B cell (primary cell): ENCODE results near the gene C2CD4C. TPM values are rescaled to one million over a fixed set of nuclear protein-coding genes. Genes with fewer than 3 reads are reported as not detected.

Experiments
- ATAC-seq: fragments of 200-7000 bp; cut with Tn5 transposase; one replicate; pipeline ENCODE4 v1.10.0; 2021; ENCODE audit warnings: low read depth, mild to moderate bottlenecking, moderate number of reproducible peaks, moderate library complexity
- CTCF ChIA-PET: fragments of 350-600 bp; sonication (Branson Sonifier 250); formaldehyde crosslinking; loops from one replicate; lab custom pipeline; 2021; ENCODE audit warnings: antibody characterized with exemption, inconsistent platforms; lab: Charles Lee
- POLR2A ChIA-PET: fragments of 350-600 bp; sonication (Branson Sonifier 250); formaldehyde crosslinking; loops from one replicate; lab custom pipeline; 2021; ENCODE audit warnings: antibody characterized with exemption; lab: Charles Lee
- DNase-seq: peaks from one replicate; pipeline ENCODE4 v3.0.0; 2013
- H2AFZ ChIP-seq: 2 replicates; pipeline ENCODE4 v1.6.1; 2012; ENCODE audit warnings: mild to moderate bottlenecking, low read depth, low read length; ENCODE audit not compliant: insufficient read depth, poor library complexity, severe bottlenecking
- H3K27ac ChIP-seq, 2 donors: 1 replicate in 1 of 2; 2 replicates in 1 of 2; pipeline ENCODE4 v1.5.1; 2012 to 2013; ENCODE audit warnings: low read length in 2 of 2, mild to moderate bottlenecking in 2 of 2, moderate library complexity in 1 of 2
- H3K27me3 ChIP-seq, 4 experiments: fragments of 200-600 bp in 1 of 4; sonication (generic) in 1 of 4; replicated peaks in 1 of 4; 1 replicate in 2 of 4; 2 replicates in 2 of 4; pipeline versions ENCODE4 v1.6.1 to v1.7.0; 2013 to 2016; ENCODE audit warnings: low read length in 3 of 4, mild to moderate bottlenecking in 2 of 4, mixed read lengths in 1 of 4, moderate library complexity in 1 of 4; ENCODE audit not compliant: insufficient read depth in 4 of 4, control insufficient read depth in 3 of 4; ENCODE audit errors: control extremely low read depth in 1 of 4
- H3K36me3 ChIP-seq, 2 experiments: replicated peaks in 1 of 2; 1 replicate in 1 of 2; 2 replicates in 1 of 2; pipeline versions ENCODE4 v1.6.1 to v1.7.1; 2013; ENCODE audit warnings: low read length in 1 of 2; ENCODE audit not compliant: insufficient read depth in 2 of 2, control insufficient read depth in 1 of 2; ENCODE audit errors: control extremely low read depth in 1 of 2, extremely low read depth in 1 of 2
- H3K4me1 ChIP-seq, 2 donors: fragments of 200-600 bp in 1 of 2; sonication (generic) in 1 of 2; 1 replicate in 1 of 2; 2 replicates in 1 of 2; pipeline versions ENCODE4 v1.5.1 to v1.6.1; 2013 to 2017; ENCODE audit warnings: low read length in 2 of 2; ENCODE audit not compliant: control insufficient read depth in 2 of 2, insufficient read depth in 2 of 2
- H3K4me2 ChIP-seq: replicated peaks from 2 replicates; pipeline ENCODE3; 2012; ENCODE audit warnings: mild to moderate bottlenecking, low read depth, low read length; ENCODE audit not compliant: poor library complexity, severe bottlenecking
- H3K4me3 ChIP-seq, 5 experiments: fragments of 200-600 bp in 1 of 5; sonication (generic) in 1 of 5; 1 replicate in 3 of 5; 2 replicates in 2 of 5; pipeline versions ENCODE4 v1.5.1 to v1.7.0; 2011 to 2016; ENCODE audit warnings: low read length in 4 of 5, mild to moderate bottlenecking in 4 of 5, low read depth in 2 of 5, control low read depth in 1 of 5, moderate library complexity in 1 of 5; ENCODE audit not compliant: insufficient read depth in 1 of 5; ENCODE audit errors: control extremely low read depth in 1 of 5, extremely low read depth in 1 of 5
- H3K79me2 ChIP-seq: fragments of 200-600 bp; sonication (generic); one replicate; pipeline ENCODE4 v1.6.0; 2016; ENCODE audit warnings: low read length; ENCODE audit not compliant: control insufficient read depth, insufficient read depth
- H3K9ac ChIP-seq: fragments of 200-600 bp; sonication (generic); 2 replicates; pipeline ENCODE4 v1.6.1; 2017; ENCODE audit warnings: mild to moderate bottlenecking, low read length, moderate library complexity
- H3K9me3 ChIP-seq, 3 donors: one replicate each; pipeline versions ENCODE4 v1.6.1 to v1.7.1; 2013; ENCODE audit warnings: low read length in 2 of 3; ENCODE audit not compliant: control insufficient read depth in 2 of 3, insufficient read depth in 1 of 3; ENCODE audit errors: control extremely low read depth in 1 of 3
- H4K20me1 ChIP-seq: 2 replicates; pipeline ENCODE4 v1.6.0; 2012; ENCODE audit warnings: mild to moderate bottlenecking, low read length; ENCODE audit not compliant: insufficient read depth, control insufficient read depth, poor library complexity, severe bottlenecking
- H3K27ac Mint-ChIP-seq: one replicate; pipeline ENCODE4 v1.8.0; 2021; ENCODE audit warnings: mixed read lengths
- H3K27me3 Mint-ChIP-seq: one replicate; pipeline ENCODE4 v1.8.0; 2021; ENCODE audit warnings: mixed read lengths
- H3K4me1 Mint-ChIP-seq: one replicate; pipeline ENCODE4 v1.8.0; 2021; ENCODE audit warnings: mixed read lengths
- H3K4me3 Mint-ChIP-seq: one replicate; pipeline ENCODE4 v1.8.0; 2021; ENCODE audit warnings: mixed read lengths
- H3K9me3 Mint-ChIP-seq: one replicate; pipeline ENCODE4 v1.8.0; 2022; ENCODE audit warnings: mixed read lengths; ENCODE audit not compliant: insufficient read depth
- EZH2 ChIP-seq: IDR thresholded peaks from 2 replicates; pipeline ENCODE4 v1.6.1; 2012; ENCODE audit warnings: borderline replicate concordance, low read depth, mild to moderate bottlenecking, moderate library complexity, low read length; ENCODE audit not compliant: insufficient read depth, poor library complexity, severe bottlenecking
- WGBS: methylation state at CpG from one replicate; pipeline ENCODE4 v1.1.5; 2013; ENCODE audit warnings: missing lambda C conversion rate; ENCODE audit not compliant: insufficient coverage; 5-methylcytosine and 5-hydroxymethylcytosine counted together
- intact Hi-C: fragments of 100-400 bp; cut with micrococcal nuclease; formaldehyde crosslinking; loops from one replicate; pipeline ENCODE4 v1.10.0; 2022
- polyA plus RNA-seq: library from polyadenylated mRNA; depleted of rRNA; stranded (reverse); fragments of >200 nt; gene quantifications from 2 replicates; pipeline ENCODE4 v1.2.3, GENCODE V29; 2012
- total RNA-seq, 2 donors: library from RNA; stranded (reverse); fragments of 120-200 nt in 1 of 2; gene quantifications; 1 replicate in 1 of 2; 2 replicates in 1 of 2; pipeline versions ENCODE4 v1.2.3 to v1.2.4, GENCODE V29; 2013 to 2022
- TF ChIP-seq, protein P1 (sequence below): fragments of 200-600 bp; IDR thresholded peaks from one replicate; pipeline ENCODE4 v1.8.0; 2022; ENCODE audit warnings: antibody characterized with exemption, mild to moderate bottlenecking

The C2CD4C gene
- total and polyA plus RNA-seq, 2 donors (not counting 1 experiment from before 2014, with no cell fraction given) = not detected

DNA sequence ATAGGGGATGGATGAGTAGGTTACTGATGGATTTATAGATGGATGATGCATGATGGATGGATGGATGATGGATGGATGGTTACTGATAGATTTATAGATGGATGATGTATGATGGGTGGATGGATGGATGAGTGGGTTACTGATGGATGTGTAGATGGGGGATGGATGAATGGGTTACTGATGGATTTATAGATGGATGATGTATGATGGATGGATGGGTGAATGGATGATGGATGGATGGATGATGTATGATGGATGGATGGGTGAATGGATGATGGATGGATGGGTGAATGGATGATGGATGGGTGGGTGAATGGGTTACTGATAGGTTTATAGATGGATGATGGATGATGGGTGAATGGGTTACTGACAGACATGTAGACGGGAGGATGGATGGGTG is 6.3 kb upstream of the C2CD4C start:
- DNase-seq (no peak), ATAC-seq (no peak)
- TF ChIP-seq, protein P1, sequence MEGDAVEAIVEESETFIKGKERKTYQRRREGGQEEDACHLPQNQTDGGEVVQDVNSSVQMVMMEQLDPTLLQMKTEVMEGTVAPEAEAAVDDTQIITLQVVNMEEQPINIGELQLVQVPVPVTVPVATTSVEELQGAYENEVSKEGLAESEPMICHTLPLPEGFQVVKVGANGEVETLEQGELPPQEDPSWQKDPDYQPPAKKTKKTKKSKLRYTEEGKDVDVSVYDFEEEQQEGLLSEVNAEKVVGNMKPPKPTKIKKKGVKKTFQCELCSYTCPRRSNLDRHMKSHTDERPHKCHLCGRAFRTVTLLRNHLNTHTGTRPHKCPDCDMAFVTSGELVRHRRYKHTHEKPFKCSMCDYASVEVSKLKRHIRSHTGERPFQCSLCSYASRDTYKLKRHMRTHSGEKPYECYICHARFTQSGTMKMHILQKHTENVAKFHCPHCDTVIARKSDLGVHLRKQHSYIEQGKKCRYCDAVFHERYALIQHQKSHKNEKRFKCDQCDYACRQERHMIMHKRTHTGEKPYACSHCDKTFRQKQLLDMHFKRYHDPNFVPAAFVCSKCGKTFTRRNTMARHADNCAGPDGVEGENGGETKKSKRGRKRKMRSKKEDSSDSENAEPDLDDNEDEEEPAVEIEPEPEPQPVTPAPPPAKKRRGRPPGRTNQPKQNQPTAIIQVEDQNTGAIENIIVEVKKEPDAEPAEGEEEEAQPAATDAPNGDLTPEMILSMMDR = no peak
- TF ChIP-seq EZH2 = no peak
- Histone ChIP-seq H3K4me2 (no peak overlapping the region), H3K79me2 (no peaks in the 10 kb centered on the region), H3K9ac (no peak overlapping the region), H3K27me3 (peaks cover 0 to 8% (median 0%) of the 10 kb centered on the region in 4 experiments), H3K9me3 (peaks cover 0 to 18% (median 0%) of the 10 kb centered on the region in 3 donors), H3K4me3 (no peak overlapping the region), H2AFZ (no peak overlapping the region), H3K4me1 (no peaks in the 10 kb centered on the region), H3K27ac (no peak overlapping the region), H3K36me3 (no peaks in the 10 kb centered on the region), H4K20me1 (no peaks in the 10 kb centered on the region)
- Mint-ChIP-seq H3K4me3 (no peak overlapping the region), H3K4me1 (no peaks in the 10 kb centered on the region), H3K27me3 (peaks cover 3% of the 10 kb centered on the region), H3K9me3 (no peaks in the 10 kb centered on the region), H3K27ac (no peak overlapping the region)
- POLR2A ChIA-PET = no interaction called here
- CTCF ChIA-PET = no interaction called here
- 100% methylated on average over 1 of the region's 1 CpG for WGBS
- intact Hi-C loops = no loop called here

DNA sequence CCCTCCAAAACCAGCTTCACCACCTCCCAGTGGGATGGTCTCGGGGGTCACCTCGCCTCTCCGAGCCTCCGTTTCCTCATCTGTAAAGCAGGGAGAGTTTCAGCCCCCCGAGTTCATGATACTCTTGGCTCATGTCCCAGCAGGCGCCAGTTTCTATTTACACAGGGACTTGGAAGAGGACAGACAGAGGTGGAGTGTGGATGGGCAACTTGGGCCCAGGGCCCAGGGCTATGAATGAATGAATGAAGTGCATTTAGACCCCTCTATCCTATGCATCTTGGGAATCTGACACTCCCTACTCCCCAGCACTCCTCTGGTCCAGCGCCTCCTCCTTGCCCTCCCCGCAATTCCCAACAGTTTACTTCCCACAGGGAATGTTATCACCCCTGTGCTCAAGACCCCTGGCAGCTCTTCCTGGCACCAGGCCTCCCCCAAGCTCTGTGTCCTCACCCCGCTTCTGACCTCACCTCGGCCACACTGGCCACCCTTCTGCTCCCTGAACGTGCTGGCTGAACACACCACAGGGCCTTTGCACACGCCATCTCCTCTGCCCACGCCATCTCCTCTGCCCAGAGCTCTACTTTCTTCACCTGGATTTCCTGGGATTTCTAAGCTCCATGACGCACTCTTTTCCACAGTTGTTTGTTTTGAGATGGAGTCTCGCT is 4.9 kb upstream of the C2CD4C start:
- WGBS = 80% methylated on average over 13 of the region's 15 CpGs
- peaks cover 7% of the 10 kb centered on the region in 2 donors for H3K4me1 ChIP-seq
- H3K9ac ChIP-seq = no peak overlapping the region
- H3K36me3 ChIP-seq = no peaks in the 10 kb centered on the region
- Mint-ChIP-seq H3K4me1 (peaks cover 6% of the 10 kb centered on the region), H3K27me3 (peaks cover 13% of the 10 kb centered on the region), H3K4me3 (no peak overlapping the region), H3K27ac (no peak overlapping the region), H3K9me3 (no peaks in the 10 kb centered on the region)
- no peak overlapping the region for H3K27ac ChIP-seq
- intact Hi-C loops = no loop called here
- POLR2A ChIA-PET = no interaction called here
- no peak overlapping the region for H3K4me2 ChIP-seq
- no peak for DNase-seq
- peaks cover 0 to 21% (median 6%) of the 10 kb centered on the region in 4 experiments for H3K27me3 ChIP-seq
- no peak for TF ChIP-seq EZH2
- TF ChIP-seq, protein P1 = no peak
- H3K79me2 ChIP-seq = no peaks in the 10 kb centered on the region
- H4K20me1 ChIP-seq = no peaks in the 10 kb centered on the region
- H3K9me3 ChIP-seq = peaks cover 0 to 23% (median 0%) of the 10 kb centered on the region in 3 donors
- ATAC-seq = no peak
- CTCF ChIA-PET = no interaction called here
- H2AFZ ChIP-seq = no peak overlapping the region
- H3K4me3 ChIP-seq = no peak overlapping the region
